ENCODE measurements around the gene KCNQ2.

KCNQ2 gene

GRCh38 chr20:63399596-63400375, 72.7 kb downstream of the KCNQ2 start:
- no peak for DNase-seq

GRCh38 chr20:63398744-63399514, 73.5 kb downstream of the KCNQ2 start:
- no peak for DNase-seq

GRCh38 chr20:63397946-63398450, 74.5 kb downstream of the KCNQ2 start:
- no peak for DNase-seq

GRCh38 chr20:63397155-63397843, 75.2 kb downstream of the KCNQ2 start:
- no peak for DNase-seq

GRCh38 chr20:63396300-63396699, 76.2 kb downstream of the KCNQ2 start:
- DNase-seq = no peak

GRCh38 chr20:63395723-63396122, 76.7 kb downstream of the KCNQ2 start:
- DNase-seq = no peak

- DNase-seq = no peak
Measured at GRCh38 chr20:63394920-63395455, 77.5 kb downstream of the KCNQ2 start.

- peak; percentile 9 for DNase-seq
Measured at GRCh38 chr20:63394069-63394919, 78.2 kb downstream of the KCNQ2 start.

GRCh38 chr20:63393566-63393965, 78.9 kb downstream of the KCNQ2 start:
- no peak for DNase-seq

- no peak for DNase-seq
Measured at GRCh38 chr20:63392465-63393365, 79.7 kb downstream of the KCNQ2 start.

GRCh38 chr20:63387917-63388316, 84.5 kb downstream of the KCNQ2 start:
- DNase-seq = no peak

GRCh38 chr20:63387393-63387792, 85.1 kb downstream of the KCNQ2 start:
- DNase-seq = no peak

GRCh38 chr20:63386491-63386890, 86.0 kb downstream of the KCNQ2 start:
- no peak for DNase-seq

GRCh38 chr20:63385819-63386218, 86.6 kb downstream of the KCNQ2 start:
- no peak for DNase-seq

- no peak for DNase-seq
Measured at GRCh38 chr20:63384336-63384735, 88.1 kb downstream of the KCNQ2 start.

- DNase-seq = no peak
Measured at GRCh38 chr20:63383556-63383955, 88.9 kb downstream of the KCNQ2 start.

- no peak for DNase-seq
Measured at GRCh38 chr20:63382551-63383300, 89.7 kb downstream of the KCNQ2 start.

GRCh38 chr20:63381781-63382431, 90.5 kb downstream of the KCNQ2 start:
- no peak for DNase-seq

GRCh38 chr20:63380346-63380870, 92.0 kb downstream of the KCNQ2 start:
- no peak for DNase-seq
